NOMO-1 treated with DMSO at 0.1 percent for 48 hours (cell line): Measurements from ENCODE around the gene RCCD1.

Source experiments
- DNase-seq: peaks from one replicate; lab custom pipeline; 2025; ENCODE audit not compliant: unreplicated experiment; lab: John Stamatoyannopoulos, UW

The RCCD1 gene

DNA sequence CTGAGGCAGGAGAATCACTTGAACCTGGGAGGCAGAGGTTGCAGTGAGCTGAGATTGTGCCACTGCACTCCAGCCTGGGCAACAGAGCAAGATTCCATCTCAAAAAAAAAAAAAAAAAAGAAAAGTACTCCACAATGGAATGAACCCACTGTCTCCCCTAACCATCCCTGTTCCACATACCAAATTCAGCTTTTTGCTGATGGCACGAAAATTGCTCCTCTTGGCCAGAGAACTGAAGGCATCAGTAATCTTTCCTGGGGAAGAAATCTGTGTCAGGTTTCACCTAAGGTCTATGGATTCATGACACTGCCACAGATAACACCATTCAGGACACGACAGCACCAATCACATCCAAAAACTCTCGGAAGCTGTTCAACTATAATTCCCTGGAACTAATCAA, 46.5 kb downstream of the RCCD1 start:
- no peak for DNase-seq

DNA sequence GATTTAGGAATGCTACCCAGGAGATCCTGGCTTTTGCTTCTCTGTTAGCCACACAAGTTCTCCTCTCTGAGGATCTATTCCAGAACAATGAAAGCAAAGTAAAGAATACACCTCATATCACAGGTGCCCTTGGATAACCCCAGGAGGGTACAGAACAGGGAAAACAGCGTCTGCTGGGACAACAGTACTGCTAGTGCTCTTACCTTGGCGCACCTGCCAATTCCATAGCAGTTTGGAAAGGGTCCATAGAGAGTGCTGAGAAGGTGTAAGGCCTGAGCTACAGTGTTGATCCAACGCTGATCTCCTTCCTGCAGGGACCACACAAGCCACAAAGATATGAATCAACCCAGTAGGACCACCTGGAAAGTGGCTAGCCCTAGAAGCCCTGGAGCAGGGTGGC, 52.6 kb downstream of the RCCD1 start:
- no peak for DNase-seq
